GM23338 (cell line): Measurements from ENCODE around the gene ANKK1. TPM values are rescaled to one million over a fixed set of nuclear protein-coding genes. Genes with fewer than 3 reads are reported as not detected.

Experiments used
- ATAC-seq: fragments of 200-7000 bp; cut with Tn5 transposase; 3 replicates; pipeline ENCODE4 v1.9.1; 2020
- DNase-seq: peaks from one replicate; pipeline ENCODE4 v3.0.0-alpha.2; 2015; ENCODE audit warnings: low spot score
- H2AFZ ChIP-seq: fragments of 200-600 bp; sonication (generic); 2 replicates; pipeline ENCODE4 v1.8.0; 2016; ENCODE audit warnings: antibody characterized with exemption, mild to moderate bottlenecking, moderate library complexity
- H3F3A ChIP-seq: fragments of 200-600 bp; sonication (generic); replicated peaks from 2 replicates; pipeline ENCODE4 v1.8.0; 2017; ENCODE audit warnings: antibody characterized with exemption, mixed run types, low read depth
- H3K27ac ChIP-seq: fragments of 200-600 bp; sonication (generic); 2 replicates; pipeline ENCODE4 v1.6.1; 2016; ENCODE audit warnings: low read depth
- H3K27me3 ChIP-seq: fragments of 200-600 bp; sonication (generic); 2 replicates; pipeline ENCODE4 v1.8.0; 2016; ENCODE audit warnings: mild to moderate bottlenecking, mixed run types, moderate library complexity; ENCODE audit not compliant: insufficient read depth
- H3K36me3 ChIP-seq: fragments of 200-600 bp; sonication (generic); 2 replicates; pipeline ENCODE4 v1.8.0; 2016; ENCODE audit warnings: mild to moderate bottlenecking; ENCODE audit not compliant: insufficient read depth
- H3K4me1 ChIP-seq: fragments of 200-600 bp; sonication (generic); 2 replicates; pipeline ENCODE4 v1.8.0; 2016; ENCODE audit warnings: mild to moderate bottlenecking, moderate library complexity; ENCODE audit not compliant: insufficient read depth
- H3K4me2 ChIP-seq: fragments of 200-600 bp; sonication (generic); 2 replicates; pipeline ENCODE4 v1.7.1; 2017; ENCODE audit warnings: mixed run types
- H3K4me3 ChIP-seq: fragments of 200-600 bp; sonication (generic); 2 replicates; pipeline ENCODE4 v1.6.1; 2016; ENCODE audit warnings: mixed run types
- H3K79me2 ChIP-seq: fragments of 200-600 bp; sonication (generic); replicated peaks from 2 replicates; pipeline ENCODE4 v1.8.0; 2017; ENCODE audit warnings: mild to moderate bottlenecking; ENCODE audit not compliant: insufficient read depth
- H3K9me2 ChIP-seq: fragments of 200-600 bp; sonication (generic); 2 replicates; pipeline ENCODE4 v1.8.0; 2017; ENCODE audit not compliant: insufficient read depth
- H4K20me1 ChIP-seq: fragments of 200-600 bp; sonication (generic); replicated peaks from 2 replicates; pipeline ENCODE4 v1.8.0; 2017; ENCODE audit warnings: mild to moderate bottlenecking; ENCODE audit not compliant: insufficient read depth
- H3K27ac Mint-ChIP-seq: 2 replicates; pipeline ENCODE4 v1.8.0; 2020; ENCODE audit warnings: inconsistent platforms, mild to moderate bottlenecking, moderate library complexity, mixed read lengths
- H3K27me3 Mint-ChIP-seq: 3 replicates; pipeline ENCODE4 v1.8.0; 2022; ENCODE audit warnings: low read depth, mild to moderate bottlenecking, moderate library complexity, mixed read lengths, inconsistent platforms; ENCODE audit not compliant: insufficient read depth, poor library complexity
- H3K36me3 Mint-ChIP-seq: 3 replicates; pipeline ENCODE4 v1.8.0; 2021; ENCODE audit warnings: low read depth, mild to moderate bottlenecking, inconsistent platforms, moderate library complexity, mixed read lengths
- H3K4me1 Mint-ChIP-seq: 3 replicates; pipeline ENCODE4 v1.8.0; 2020; ENCODE audit warnings: mild to moderate bottlenecking, inconsistent platforms, mixed read lengths
- H3K4me3 Mint-ChIP-seq: 3 replicates; pipeline ENCODE4 v1.8.0; 2021; ENCODE audit warnings: moderate library complexity, mild to moderate bottlenecking, inconsistent platforms, mixed read lengths
- H3K9me3 Mint-ChIP-seq: 3 replicates; pipeline ENCODE4 v1.8.0; 2020; ENCODE audit warnings: moderate library complexity, mild to moderate bottlenecking, inconsistent platforms, mixed read lengths
- CREB1 ChIP-seq: fragments of 250-450 bp; sonication (Bioruptor Pico); IDR thresholded peaks from 2 replicates; pipeline ENCODE4 v1.5.0; 2020; ENCODE audit warnings: low read depth, mild to moderate bottlenecking, moderate library complexity
- CTCF ChIP-seq, 2 experiments: fragments of 200-600 bp in 1 of 2; sonication (generic) in 1 of 2; conservative IDR thresholded peaks; 2 replicates each; pipeline versions ENCODE4 v1.5.1 to v1.6.1; 2016 to 2017; ENCODE audit warnings: antibody characterized with exemption in 2 of 2, low read depth in 2 of 2, mild to moderate bottlenecking in 2 of 2, moderate library complexity in 1 of 2
- ETS1 ChIP-seq: IDR thresholded peaks from 2 replicates; pipeline ENCODE4 v1.6.1; 2016; ENCODE audit warnings: antibody characterized with exemption
- EZH2 ChIP-seq: fragments of 200-600 bp; sonication (generic); IDR thresholded peaks from one replicate; pipeline ENCODE4 v1.8.0; 2017; ENCODE audit warnings: antibody characterized with exemption, mild to moderate bottlenecking, low read depth; ENCODE audit not compliant: unreplicated experiment
- EZH2phosphoT487 ChIP-seq: fragments of 200-600 bp; sonication (generic); IDR thresholded peaks from one replicate; pipeline ENCODE4 v1.8.1; 2018; ENCODE audit warnings: antibody characterized with exemption; ENCODE audit not compliant: unreplicated experiment
- JUNB ChIP-seq: IDR thresholded peaks from one replicate; pipeline ENCODE4 v1.6.1; 2016; ENCODE audit warnings: antibody characterized with exemption; ENCODE audit not compliant: unreplicated experiment
- NANOG ChIP-seq: IDR thresholded peaks from 2 replicates; pipeline ENCODE4 v1.6.1; 2016; ENCODE audit warnings: antibody characterized with exemption, borderline replicate concordance
- POLR2AphosphoS5 ChIP-seq: IDR thresholded peaks from 2 replicates; pipeline ENCODE4 v1.6.1; 2016; ENCODE audit warnings: antibody characterized with exemption, low read depth
- REST ChIP-seq: IDR thresholded peaks from one replicate; pipeline ENCODE4 v1.6.1; 2018; ENCODE audit warnings: antibody characterized with exemption; ENCODE audit not compliant: unreplicated experiment
- STAT1 ChIP-seq: IDR thresholded peaks from one replicate; pipeline ENCODE4 v1.6.1; 2016; ENCODE audit warnings: antibody characterized with exemption; ENCODE audit not compliant: unreplicated experiment
- ZNF114 ChIP-seq: fragments of 250-450 bp; sonication (Bioruptor Pico); IDR thresholded peaks from 2 replicates; pipeline ENCODE4 v1.5.0; 2020; ENCODE audit warnings: mild to moderate bottlenecking, moderate library complexity
- ZNF331 ChIP-seq: fragments of 250-450 bp; sonication (Bioruptor Pico); IDR thresholded peaks from 2 replicates; pipeline ENCODE4 v1.5.0; 2020; ENCODE audit warnings: low read depth, mild to moderate bottlenecking, moderate library complexity
- ZNF462 ChIP-seq: fragments of 250-450 bp; sonication (Bioruptor Pico); IDR thresholded peaks from 2 replicates; pipeline ENCODE4 v1.5.0; 2020; ENCODE audit warnings: mild to moderate bottlenecking, moderate library complexity
- polyA plus RNA-seq: library from polyadenylated mRNA; unstranded; fragments of >200 nt; fragmentation: Nextera tagmentation; extraction: Ambion mirVana; gene quantifications from 2 replicates; pipeline ENCODE4 v1.2.1, GENCODE V29; 2016
- total RNA-seq: library from RNA; depleted of rRNA; stranded (reverse); fragments of >200 nt; shearing (Covaris generic); gene quantifications from 2 replicates; pipeline ENCODE4 v1.2.3, GENCODE V29; 2014

Gene ANKK1
- total and polyA plus RNA-seq, 2 experiments from 2014 or later: 0.08 to 0.14 TPM

- Histone ChIP-seq H3F3A (no peaks in the 10 kb centered on the region), H2AFZ (no peak overlapping the region), H3K27me3 (no peaks in the 10 kb centered on the region), H3K27ac (no peak overlapping the region), H3K36me3 (no peaks in the 10 kb centered on the region), H3K79me2 (no peaks in the 10 kb centered on the region), H3K4me2 (no peak overlapping the region), H3K4me1 (no peaks in the 10 kb centered on the region), H4K20me1 (no peaks in the 10 kb centered on the region), H3K9me2 (no peaks in the 10 kb centered on the region), H3K4me3 (no peak overlapping the region)
- H3K4me3 Mint-ChIP-seq: no peak overlapping the region
- no peaks in the 10 kb centered on the region for H3K4me1 Mint-ChIP-seq
- H3K27ac Mint-ChIP-seq: no peak overlapping the region
- no peak for TF ChIP-seq CREB1 (CRISPR knock-in tag)
- no peak for TF ChIP-seq ETS1
- TF ChIP-seq EZH2phosphoT487: no peak
- no peak for TF ChIP-seq ZNF462 (CRISPR knock-in tag)
- no peak for TF ChIP-seq NANOG
- no peak for TF ChIP-seq CTCF (conservative IDR thresholded peaks at IDR 0.05; ENCODE audit: low read depth in 2 of 2)
- TF ChIP-seq EZH2: no peak
- TF ChIP-seq REST: no peak
- no peak for TF ChIP-seq ZNF331 (CRISPR knock-in tag)
- no peak for TF ChIP-seq JUNB
- TF ChIP-seq POLR2AphosphoS5: no peak
- TF ChIP-seq ZNF114 (CRISPR knock-in tag): no peak
- TF ChIP-seq STAT1: no peak
- DNase-seq: no peak
- H3K36me3 Mint-ChIP-seq: no peaks in the 10 kb centered on the region
- no peak for ATAC-seq
- peaks cover 9% of the 10 kb centered on the region for H3K27me3 Mint-ChIP-seq
- H3K9me3 Mint-ChIP-seq: no peaks in the 10 kb centered on the region
These were observed 57.0 kb downstream of the ANKK1 start for GRCh38 chr11:113444502-113445123.
